Measurements from ENCODE around the gene MACF1. TPM values are rescaled to one million over a fixed set of nuclear protein-coding genes. Genes with fewer than 3 reads are reported as not detected.

Gene MACF1
- total RNA-seq, 2 donors from 2014 or later: 214 to 251 TPM

DNA sequence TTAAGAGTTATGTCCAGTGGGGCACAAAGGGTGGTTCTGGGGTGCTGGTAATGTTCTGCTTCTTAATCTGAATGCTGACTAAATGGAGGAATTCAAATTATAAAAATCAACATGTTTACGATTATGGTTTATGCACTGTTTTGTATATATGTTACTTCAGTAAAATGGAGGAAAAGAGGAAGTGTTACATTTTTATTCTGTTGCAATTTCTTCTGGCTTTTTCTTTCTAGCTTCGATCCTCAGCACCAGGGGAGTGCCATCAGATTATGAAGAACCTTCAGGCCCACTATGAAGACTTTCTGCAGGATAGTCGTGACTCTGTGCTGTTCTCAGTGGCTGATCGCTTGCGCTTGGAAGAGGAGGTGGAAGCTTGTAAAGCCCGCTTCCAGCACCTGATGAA lies 105.5 kb downstream of the MACF1 start:
- H3K27me3 Mint-ChIP-seq (ENCODE audit: insufficient read depth): no peaks in the 10 kb centered on the region
- no peak for TF ChIP-seq CTCF (conservative IDR thresholded peaks at IDR 0.05)
- Histone ChIP-seq H3K27ac (ENCODE audit: low read depth, low read length) (no peak overlapping the region), H3K36me3 (ENCODE audit: control insufficient read depth, insufficient read depth, low read length) (peaks cover 33% of the 10 kb centered on the region), H3K4me3 (ENCODE audit: low read length) (no peak overlapping the region), H3K4me1 (ENCODE audit: control insufficient read depth, insufficient read depth, low read length) (no peaks in the 10 kb centered on the region), H3K27me3 (ENCODE audit: control insufficient read depth, insufficient read depth, low read length, poor library complexity, severe bottlenecking) (no peaks in the 10 kb centered on the region), H3K9ac (ENCODE audit: extremely low read depth, low read length, poor library complexity, severe bottlenecking) (no peak overlapping the region), H3K9me3 (ENCODE audit: control insufficient read depth, low read length) (no peaks in the 10 kb centered on the region)
- H3K4me1 Mint-ChIP-seq: no peaks in the 10 kb centered on the region
- H3K9me3 Mint-ChIP-seq: no peaks in the 10 kb centered on the region
- WGBS, 2 experiments (ENCODE audit: insufficient coverage in 1 of 2, insufficient read length in 1 of 2): 93 to 100% methylated on average over 3 to 6 of the region's 6 CpGs
- H3K27ac Mint-ChIP-seq: no peak overlapping the region
- DNase-seq: no peak
- no peak overlapping the region for H3K4me3 Mint-ChIP-seq
- peaks cover 56% of the 10 kb centered on the region for H3K36me3 Mint-ChIP-seq (ENCODE audit: low read depth)

- Histone ChIP-seq H3K9me3 (ENCODE audit: control insufficient read depth, low read length) (no peaks in the 10 kb centered on the region), H3K27ac (ENCODE audit: low read depth, low read length) (no peak overlapping the region), H3K27me3 (ENCODE audit: control insufficient read depth, insufficient read depth, low read length, poor library complexity, severe bottlenecking) (no peaks in the 10 kb centered on the region), H3K4me1 (ENCODE audit: control insufficient read depth, insufficient read depth, low read length) (no peaks in the 10 kb centered on the region), H3K9ac (ENCODE audit: extremely low read depth, low read length, poor library complexity, severe bottlenecking) (no peak overlapping the region), H3K36me3 (ENCODE audit: control insufficient read depth, insufficient read depth, low read length) (peaks cover 36% of the 10 kb centered on the region), H3K4me3 (ENCODE audit: low read length) (no peak overlapping the region)
- WGBS, 2 experiments (ENCODE audit: insufficient coverage in 1 of 2, insufficient read length in 1 of 2): 90 to 93% methylated on average over 4 of the region's 4 CpGs
- Mint-ChIP-seq H3K27me3 (ENCODE audit: insufficient read depth) (no peaks in the 10 kb centered on the region), H3K4me3 (no peak overlapping the region), H3K9me3 (no peaks in the 10 kb centered on the region), H3K36me3 (ENCODE audit: low read depth) (peaks cover 55% of the 10 kb centered on the region), H3K27ac (no peak overlapping the region), H3K4me1 (no peaks in the 10 kb centered on the region)
- no peak for TF ChIP-seq CTCF (conservative IDR thresholded peaks at IDR 0.05)
- DNase-seq: no peak
Measured at GRCh38 chr1:39310691-39311090, 106.2 kb downstream of the MACF1 start.

- no peak overlapping the region for H3K4me3 Mint-ChIP-seq
- Histone ChIP-seq H3K27me3 (ENCODE audit: control insufficient read depth, insufficient read depth, low read length, poor library complexity, severe bottlenecking) (no peaks in the 10 kb centered on the region), H3K9ac (ENCODE audit: extremely low read depth, low read length, poor library complexity, severe bottlenecking) (no peak overlapping the region), H3K4me1 (ENCODE audit: control insufficient read depth, insufficient read depth, low read length) (peaks cover 8% of the 10 kb centered on the region), H3K9me3 (ENCODE audit: control insufficient read depth, low read length) (no peaks in the 10 kb centered on the region), H3K27ac (ENCODE audit: low read depth, low read length) (no peak overlapping the region), H3K36me3 (ENCODE audit: control insufficient read depth, insufficient read depth, low read length) (peaks cover 55% of the 10 kb centered on the region), H3K4me3 (ENCODE audit: low read length) (no peak overlapping the region)
- 94 to 97% methylated on average over 7 to 8 of the region's 8 CpGs for WGBS, 2 experiments (ENCODE audit: insufficient coverage in 1 of 2, insufficient read length in 1 of 2)
- no peaks in the 10 kb centered on the region for H3K9me3 Mint-ChIP-seq
- H3K27me3 Mint-ChIP-seq (ENCODE audit: insufficient read depth): no peaks in the 10 kb centered on the region
- H3K27ac Mint-ChIP-seq: no peak overlapping the region
- TF ChIP-seq CTCF (conservative IDR thresholded peaks at IDR 0.05): no peak
- H3K4me1 Mint-ChIP-seq: peaks cover 12% of the 10 kb centered on the region
- H3K36me3 Mint-ChIP-seq (ENCODE audit: low read depth): peaks cover 71% of the 10 kb centered on the region
- DNase-seq: no peak
Measured at GRCh38 chr1:39317111-39317510, 112.6 kb downstream of the MACF1 start.
